ENCODE measurements around the gene ST6GALNAC4. TPM values are rescaled to one million over a fixed set of nuclear protein-coding genes. Genes with fewer than 3 reads are reported as not detected.
A peak's percentile ranks its signal among the peaks of the same experiment; 100 is the strongest.

ST6GALNAC4 gene
- total RNA-seq, 1 donor from 2014 or later = 21.4 TPM

- DNase-seq (ENCODE audit: extremely low spot score, unreplicated experiment) = no peak
- TF ChIP-seq, protein P1, sequence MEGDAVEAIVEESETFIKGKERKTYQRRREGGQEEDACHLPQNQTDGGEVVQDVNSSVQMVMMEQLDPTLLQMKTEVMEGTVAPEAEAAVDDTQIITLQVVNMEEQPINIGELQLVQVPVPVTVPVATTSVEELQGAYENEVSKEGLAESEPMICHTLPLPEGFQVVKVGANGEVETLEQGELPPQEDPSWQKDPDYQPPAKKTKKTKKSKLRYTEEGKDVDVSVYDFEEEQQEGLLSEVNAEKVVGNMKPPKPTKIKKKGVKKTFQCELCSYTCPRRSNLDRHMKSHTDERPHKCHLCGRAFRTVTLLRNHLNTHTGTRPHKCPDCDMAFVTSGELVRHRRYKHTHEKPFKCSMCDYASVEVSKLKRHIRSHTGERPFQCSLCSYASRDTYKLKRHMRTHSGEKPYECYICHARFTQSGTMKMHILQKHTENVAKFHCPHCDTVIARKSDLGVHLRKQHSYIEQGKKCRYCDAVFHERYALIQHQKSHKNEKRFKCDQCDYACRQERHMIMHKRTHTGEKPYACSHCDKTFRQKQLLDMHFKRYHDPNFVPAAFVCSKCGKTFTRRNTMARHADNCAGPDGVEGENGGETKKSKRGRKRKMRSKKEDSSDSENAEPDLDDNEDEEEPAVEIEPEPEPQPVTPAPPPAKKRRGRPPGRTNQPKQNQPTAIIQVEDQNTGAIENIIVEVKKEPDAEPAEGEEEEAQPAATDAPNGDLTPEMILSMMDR (IDR thresholded peaks at IDR 0.05) = no peak
- peaks cover 62% of the 10 kb centered on the region for H3K4me1 Mint-ChIP-seq (ENCODE audit: unreplicated experiment)
- H3K9me3 Mint-ChIP-seq (ENCODE audit: unreplicated experiment) = no peaks in the 10 kb centered on the region
- H3K4me3 Mint-ChIP-seq (ENCODE audit: unreplicated experiment) = no peak overlapping the region
- H3K36me3 Mint-ChIP-seq (ENCODE audit: unreplicated experiment) = peaks cover 2% of the 10 kb centered on the region
- H3K27me3 Mint-ChIP-seq (ENCODE audit: unreplicated experiment) = no peaks in the 10 kb centered on the region
- H3K27ac Mint-ChIP-seq (ENCODE audit: unreplicated experiment) = no peak overlapping the region
These were observed 44.8 kb upstream of the ST6GALNAC4 start for GRCh38 chr9:127961613-127962155.

- Mint-ChIP-seq H3K27ac (ENCODE audit: unreplicated experiment) (no peak overlapping the region), H3K4me1 (ENCODE audit: unreplicated experiment) (peaks cover 56% of the 10 kb centered on the region), H3K27me3 (ENCODE audit: unreplicated experiment) (no peaks in the 10 kb centered on the region), H3K36me3 (ENCODE audit: unreplicated experiment) (peaks cover 2% of the 10 kb centered on the region), H3K4me3 (ENCODE audit: unreplicated experiment) (no peak overlapping the region), H3K9me3 (ENCODE audit: unreplicated experiment) (no peaks in the 10 kb centered on the region)
- no peak for DNase-seq (ENCODE audit: extremely low spot score, unreplicated experiment)
- TF ChIP-seq, protein P1 (IDR thresholded peaks at IDR 0.05) = no peak
These were observed 44.3 kb upstream of the ST6GALNAC4 start for GRCh38 chr9:127961155-127961490.

GRCh38 chr9:127960410-127961154 lies 43.7 kb upstream of the ST6GALNAC4 start:
- no peaks in the 10 kb centered on the region for H3K27me3 Mint-ChIP-seq (ENCODE audit: unreplicated experiment)
- H3K9me3 Mint-ChIP-seq (ENCODE audit: unreplicated experiment) = no peaks in the 10 kb centered on the region
- peaks cover 52% of the 10 kb centered on the region for H3K4me1 Mint-ChIP-seq (ENCODE audit: unreplicated experiment)
- no peak for DNase-seq (ENCODE audit: extremely low spot score, unreplicated experiment)
- TF ChIP-seq, protein P1 (IDR thresholded peaks at IDR 0.05) = no peak
- no peak overlapping the region for H3K4me3 Mint-ChIP-seq (ENCODE audit: unreplicated experiment)
- peak overlapping the region; percentile 50 for H3K27ac Mint-ChIP-seq (ENCODE audit: unreplicated experiment)
- peaks cover 2% of the 10 kb centered on the region for H3K36me3 Mint-ChIP-seq (ENCODE audit: unreplicated experiment)

DNA sequence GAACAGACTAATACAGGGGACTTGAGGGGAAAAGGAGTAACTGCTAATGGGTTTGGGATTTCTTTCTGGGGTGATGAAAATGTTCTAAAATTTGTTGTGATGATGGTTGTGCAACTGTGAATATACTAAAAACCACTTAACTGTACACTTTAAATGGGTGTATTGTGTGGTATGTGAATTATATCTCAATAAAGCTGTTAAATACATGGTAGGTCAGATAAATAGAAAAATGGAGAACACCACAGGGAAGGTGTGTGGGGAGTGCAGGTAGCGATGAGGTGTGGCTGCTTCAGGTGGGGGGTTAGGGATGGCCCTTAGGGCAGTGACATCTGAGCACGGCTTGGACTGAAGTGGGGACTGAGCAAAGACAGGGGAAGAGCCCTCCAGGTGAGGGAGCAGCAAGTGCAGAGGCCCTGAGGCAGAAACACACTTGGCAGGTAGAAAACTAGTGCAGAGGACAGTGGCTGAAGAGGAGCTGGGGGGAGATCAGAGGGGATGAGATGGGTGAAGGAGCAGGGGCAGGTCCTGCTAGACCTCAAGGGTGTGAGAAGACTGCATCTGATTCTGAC lies 43.1 kb upstream of the ST6GALNAC4 start:
- H3K36me3 Mint-ChIP-seq (ENCODE audit: unreplicated experiment) = peaks cover 2% of the 10 kb centered on the region
- no peaks in the 10 kb centered on the region for H3K27me3 Mint-ChIP-seq (ENCODE audit: unreplicated experiment)
- H3K4me3 Mint-ChIP-seq (ENCODE audit: unreplicated experiment) = no peak overlapping the region
- no peak for DNase-seq (ENCODE audit: extremely low spot score, unreplicated experiment)
- peaks cover 51% of the 10 kb centered on the region for H3K4me1 Mint-ChIP-seq (ENCODE audit: unreplicated experiment)
- H3K27ac Mint-ChIP-seq (ENCODE audit: unreplicated experiment) = peak overlapping the region; percentile 50
- no peaks in the 10 kb centered on the region for H3K9me3 Mint-ChIP-seq (ENCODE audit: unreplicated experiment)
- TF ChIP-seq, protein P1 (IDR thresholded peaks at IDR 0.05) = no peak

- TF ChIP-seq, protein P1 (IDR thresholded peaks at IDR 0.05) = no peak
- Mint-ChIP-seq H3K4me3 (ENCODE audit: unreplicated experiment) (no peak overlapping the region), H3K4me1 (ENCODE audit: unreplicated experiment) (peaks cover 46% of the 10 kb centered on the region), H3K27ac (ENCODE audit: unreplicated experiment) (peak overlapping the region; percentile 50), H3K36me3 (ENCODE audit: unreplicated experiment) (peaks cover 2% of the 10 kb centered on the region), H3K9me3 (ENCODE audit: unreplicated experiment) (no peaks in the 10 kb centered on the region), H3K27me3 (ENCODE audit: unreplicated experiment) (no peaks in the 10 kb centered on the region)
- no peak for DNase-seq (ENCODE audit: extremely low spot score, unreplicated experiment)
These were observed 42.6 kb upstream of the ST6GALNAC4 start for GRCh38 chr9:127959398-127959797.
